H7 (cell line): ENCODE measurements around the gene NUP214. TPM values are rescaled to one million over a fixed set of nuclear protein-coding genes. Genes with fewer than 3 reads are reported as not detected.
"Not testable (repeated sequence)": the region's sequence is repeated elsewhere in the genome, so short reads cannot be mapped to it uniquely, and the experiment has no call there.

Experiments used
- DNase-seq: peaks from one replicate; pipeline ENCODE4 v3.0.0; 2012
- H3K27me3 ChIP-seq: 2 replicates; pipeline ENCODE4 v1.6.0; 2011; ENCODE audit warnings: mild to moderate bottlenecking, low read length; ENCODE audit not compliant: control insufficient read depth, insufficient read depth
- H3K36me3 ChIP-seq: replicated peaks from 2 replicates; pipeline ENCODE4 v1.5.1; 2011; ENCODE audit warnings: low read length; ENCODE audit not compliant: control insufficient read depth, insufficient read depth
- H3K4me3 ChIP-seq: 2 replicates; pipeline ENCODE4 v1.5.1; 2011; ENCODE audit warnings: low read depth, mild to moderate bottlenecking, control low read depth, low read length, moderate library complexity; ENCODE audit not compliant: insufficient read depth
- total RNA-seq: library from RNA; depleted of rRNA; stranded (reverse); fragments of >200 nt; shearing (Covaris generic); gene quantifications from 2 replicates; pipeline ENCODE4 v1.2.3, GENCODE V29; 2014

The NUP214 gene
- total RNA-seq, 1 experiment from 2014 or later = 26.5 TPM

- Histone ChIP-seq H3K36me3 (peaks cover 36% of the 10 kb centered on the region), H3K4me3 (no peak overlapping the region), H3K27me3 (no peaks in the 10 kb centered on the region)
- no peak for DNase-seq
Observed at GRCh38 chr9:131148966-131149687, 23.7 kb downstream of the NUP214 start.

DNA sequence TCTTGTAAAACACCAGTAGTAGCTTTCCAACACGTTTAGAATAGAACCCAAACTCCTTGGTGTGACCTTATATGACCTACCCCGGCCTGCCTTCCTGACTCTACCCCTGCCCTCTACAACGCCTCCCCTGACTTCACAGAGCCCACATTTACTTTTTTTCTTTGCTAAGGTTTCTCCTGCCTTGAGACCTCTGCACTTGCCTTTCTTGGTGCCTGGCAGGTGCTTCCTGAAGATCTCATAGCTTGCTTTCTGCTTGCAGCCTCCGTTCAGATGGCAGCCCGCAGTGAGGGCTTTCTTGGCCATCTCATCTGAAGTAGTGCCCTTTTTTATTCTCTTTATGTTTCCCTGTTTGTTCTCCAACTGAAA lies 24.3 kb downstream of the NUP214 start:
- Histone ChIP-seq H3K27me3 (no peaks in the 10 kb centered on the region), H3K4me3 (no peak overlapping the region), H3K36me3 (peaks cover 32% of the 10 kb centered on the region)
- DNase-seq = no peak

- no peak for DNase-seq
- H3K27me3 ChIP-seq = no peaks in the 10 kb centered on the region
- no peak overlapping the region for H3K4me3 ChIP-seq
- H3K36me3 ChIP-seq = peaks cover 16% of the 10 kb centered on the region
Observed at GRCh38 chr9:131153595-131153994, 28.2 kb downstream of the NUP214 start.

DNA sequence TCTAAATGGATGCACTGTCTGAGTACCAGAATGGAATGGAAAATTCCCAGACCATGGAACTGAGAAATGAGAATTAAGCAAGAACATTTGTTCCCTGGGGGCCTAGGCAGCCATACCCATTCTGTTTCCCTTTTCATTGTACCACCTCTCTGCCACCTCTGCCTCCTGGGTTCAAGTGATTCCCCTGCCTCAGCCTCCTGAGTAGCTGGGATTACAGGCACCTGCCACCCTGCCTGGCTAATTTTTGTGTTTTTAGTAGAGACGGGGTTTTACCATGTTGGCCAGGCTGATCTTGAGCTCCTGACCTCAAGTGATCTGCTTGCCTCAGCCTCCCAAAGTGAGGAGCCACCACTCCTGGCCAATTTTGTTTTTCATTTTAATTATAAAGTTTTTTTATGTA lies 33.3 kb downstream of the NUP214 start:
- not testable (repeated sequence) for H3K36me3 ChIP-seq, H3K4me3 ChIP-seq, DNase-seq, H3K27me3 ChIP-seq

DNA sequence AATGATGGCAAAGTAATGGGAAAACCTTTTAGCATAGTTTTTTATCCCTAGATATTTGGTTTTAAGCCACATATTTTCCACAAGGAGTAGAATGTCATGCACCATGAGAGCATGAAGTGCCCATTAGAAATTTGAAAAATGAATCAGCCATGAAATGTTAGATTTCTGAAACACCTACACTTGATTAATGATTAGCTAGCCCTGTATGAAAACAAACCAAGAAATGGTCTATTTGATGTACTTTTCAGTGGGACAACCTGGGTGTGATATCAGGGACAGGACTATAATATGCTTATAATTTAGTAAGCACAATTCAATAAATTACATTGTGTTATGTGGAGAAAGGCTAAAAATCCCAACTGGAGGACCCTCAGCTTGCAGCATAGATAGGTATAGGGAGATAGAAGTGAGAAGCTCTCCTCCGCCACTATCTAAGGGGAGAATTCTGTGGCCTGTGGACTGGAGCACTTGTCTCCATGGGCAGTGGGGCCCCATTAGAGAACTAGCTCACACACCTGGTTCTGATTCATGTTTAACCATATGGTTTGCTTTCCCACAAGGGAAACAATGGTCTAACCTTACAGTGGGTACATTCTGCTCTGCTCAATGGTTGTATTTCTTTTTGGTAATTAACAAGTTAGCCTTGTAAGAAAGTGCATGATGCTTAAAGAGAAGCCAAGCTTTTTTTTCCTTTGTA lies 35.2 kb downstream of the NUP214 start:
- no peak overlapping the region for H3K4me3 ChIP-seq
- peaks cover 14% of the 10 kb centered on the region for H3K36me3 ChIP-seq
- H3K27me3 ChIP-seq = no peaks in the 10 kb centered on the region
- DNase-seq = no peak

DNA sequence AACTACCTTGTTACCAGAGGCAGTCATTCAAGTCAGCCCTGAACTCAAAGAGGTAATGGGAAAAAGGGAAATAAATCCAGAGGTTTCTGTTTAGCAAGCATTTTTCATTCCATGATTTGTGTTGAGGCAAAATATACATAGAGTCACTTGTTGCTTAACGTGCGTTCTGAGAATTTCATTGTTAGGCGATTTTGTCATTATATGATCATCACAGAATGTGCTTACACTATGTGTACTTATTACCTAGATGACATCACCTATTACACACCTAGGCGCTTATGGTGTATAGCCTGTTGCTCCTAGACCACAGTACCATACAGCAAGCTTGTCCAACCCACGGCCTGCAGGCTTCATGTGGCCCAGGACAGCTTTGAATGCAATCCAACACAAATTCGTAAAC lies 36.2 kb downstream of the NUP214 start:
- no peak for DNase-seq
- no peak overlapping the region for H3K4me3 ChIP-seq
- H3K27me3 ChIP-seq = no peaks in the 10 kb centered on the region
- H3K36me3 ChIP-seq = peaks cover 14% of the 10 kb centered on the region

DNA sequence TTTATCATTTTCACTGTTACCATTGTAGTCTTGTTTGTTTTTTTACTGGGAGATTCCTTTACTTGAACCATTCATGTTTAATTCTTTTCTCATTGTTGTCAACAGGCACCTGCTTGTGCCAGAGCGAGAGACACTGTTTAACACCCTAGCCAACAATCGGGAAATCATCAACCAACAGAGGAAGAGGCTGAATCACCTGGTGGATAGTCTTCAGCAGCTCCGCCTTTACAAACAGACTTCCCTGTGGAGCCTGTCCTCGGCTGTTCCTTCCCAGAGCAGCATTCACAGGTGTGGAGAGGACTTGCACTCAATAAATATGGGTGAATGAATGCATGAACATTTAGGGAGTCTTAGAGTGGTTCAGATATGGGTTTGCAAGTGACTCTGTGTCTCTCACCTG lies 37.5 kb downstream of the NUP214 start:
- H3K27me3 ChIP-seq = no peaks in the 10 kb centered on the region
- no peak overlapping the region for H3K4me3 ChIP-seq
- DNase-seq = no peak
- peaks cover 14% of the 10 kb centered on the region for H3K36me3 ChIP-seq

DNA sequence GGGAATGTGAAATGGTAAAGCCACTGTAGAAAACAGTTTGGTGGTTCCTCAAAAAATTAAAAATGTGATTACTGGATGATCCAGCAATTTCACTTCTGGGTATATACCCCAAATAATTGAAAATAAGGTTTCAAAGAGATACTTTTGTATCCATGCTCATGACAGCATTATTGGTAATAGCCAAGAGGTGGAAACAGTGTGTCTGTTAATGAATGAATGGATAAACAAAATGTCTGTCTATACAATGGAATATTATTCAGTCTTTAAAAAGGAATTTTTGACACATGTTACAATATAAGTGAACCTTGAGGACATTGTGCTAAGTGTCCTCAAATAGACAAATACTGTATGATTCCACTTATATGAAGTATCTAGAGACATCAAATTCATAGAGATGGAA lies 40.1 kb downstream of the NUP214 start:
- Histone ChIP-seq H3K27me3 (no peaks in the 10 kb centered on the region), H3K4me3 (no peak overlapping the region), H3K36me3 (peaks cover 12% of the 10 kb centered on the region)
- DNase-seq = no peak

DNA sequence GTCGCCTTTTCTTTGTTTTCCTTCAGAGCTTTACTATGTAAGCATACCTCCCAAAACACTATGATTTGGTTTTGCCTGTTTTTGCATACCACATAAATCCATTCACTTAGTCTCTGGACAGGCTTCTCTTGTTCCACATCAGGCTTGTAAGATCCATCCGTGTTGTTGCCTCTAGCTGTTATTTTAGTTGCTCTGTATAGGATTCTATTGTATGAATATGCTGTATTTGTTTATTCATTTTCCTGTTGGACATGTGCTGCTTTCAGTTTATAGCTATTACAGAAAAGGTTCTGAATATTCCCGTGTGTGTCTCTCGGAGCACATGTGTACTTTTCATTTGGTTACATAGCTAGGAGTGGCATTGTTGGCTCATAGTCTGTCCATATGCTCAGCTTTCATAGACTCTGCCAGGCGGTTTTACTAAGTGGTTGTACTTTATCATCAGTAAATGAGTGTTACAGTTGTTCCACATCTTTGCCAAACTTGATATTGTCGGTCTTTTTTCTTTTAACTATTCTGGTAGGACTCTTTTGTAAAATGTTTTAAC lies 41.8 kb downstream of the NUP214 start:
- Histone ChIP-seq H3K36me3 (peaks cover 11% of the 10 kb centered on the region), H3K27me3 (no peaks in the 10 kb centered on the region), H3K4me3 (no peak overlapping the region)
- DNase-seq = no peak

GRCh38 chr9:131167936-131168335 lies 42.5 kb downstream of the NUP214 start:
- Histone ChIP-seq H3K4me3 (no peak overlapping the region), H3K27me3 (no peaks in the 10 kb centered on the region), H3K36me3 (peaks cover 10% of the 10 kb centered on the region)
- no peak for DNase-seq

- no peak overlapping the region for H3K4me3 ChIP-seq
- no peak for DNase-seq
- peaks cover 3% of the 10 kb centered on the region for H3K36me3 ChIP-seq
- H3K27me3 ChIP-seq = no peaks in the 10 kb centered on the region
Observed at GRCh38 chr9:131169563-131170240, 44.3 kb downstream of the NUP214 start.

DNA sequence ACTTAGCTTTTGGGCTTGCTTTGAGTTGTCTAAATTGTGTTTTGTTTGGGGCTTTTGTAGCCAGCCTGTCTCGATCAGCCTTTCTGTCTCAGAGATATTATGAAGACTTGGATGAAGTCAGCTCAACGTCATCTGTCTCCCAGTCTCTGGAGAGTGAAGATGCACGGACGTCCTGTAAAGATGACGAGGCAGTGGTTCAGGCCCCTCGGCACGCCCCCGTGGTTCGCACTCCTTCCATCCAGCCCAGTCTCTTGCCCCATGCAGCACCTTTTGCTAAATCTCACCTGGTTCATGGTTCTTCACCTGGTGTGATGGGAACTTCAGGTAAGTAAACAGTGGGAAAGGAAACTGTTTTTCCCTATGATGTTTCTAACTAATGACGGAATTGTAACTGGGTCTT lies 48.6 kb downstream of the NUP214 start:
- Histone ChIP-seq H3K4me3 (no peak overlapping the region), H3K36me3 (peaks cover 12% of the 10 kb centered on the region), H3K27me3 (no peaks in the 10 kb centered on the region)
- no peak for DNase-seq

DNA sequence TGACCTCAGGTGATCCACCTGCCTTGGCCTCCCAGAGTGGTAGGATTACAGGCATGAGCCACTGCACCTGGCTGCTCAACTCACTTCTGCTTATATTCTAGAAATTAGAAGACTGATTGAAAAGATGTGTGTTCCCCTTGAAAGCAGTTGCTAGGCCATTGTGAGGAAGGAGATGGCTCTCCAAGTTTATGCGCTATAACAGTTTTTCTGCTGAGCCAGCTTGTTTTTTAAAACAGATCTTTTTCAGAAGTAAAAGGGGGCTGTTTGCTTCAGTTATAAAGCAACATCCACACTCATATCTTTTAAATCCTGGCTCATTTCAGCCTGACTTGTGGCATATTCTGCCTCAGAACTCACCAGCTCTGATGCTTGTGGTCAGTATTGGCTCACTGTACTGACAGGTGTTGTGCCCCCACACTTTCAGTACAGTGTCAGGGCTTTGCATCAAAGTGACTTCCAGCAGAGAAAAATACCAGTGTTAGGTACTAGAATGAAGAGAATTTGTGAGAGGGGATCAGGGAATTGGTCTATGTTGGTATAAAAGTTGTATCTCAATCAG lies 49.4 kb downstream of the NUP214 start:
- peaks cover 15% of the 10 kb centered on the region for H3K36me3 ChIP-seq
- no peak for DNase-seq
- H3K27me3 ChIP-seq = no peaks in the 10 kb centered on the region
- no peak overlapping the region for H3K4me3 ChIP-seq

- peaks cover 18% of the 10 kb centered on the region for H3K36me3 ChIP-seq
Observed at GRCh38 chr9:131177898-131178297, 52.5 kb downstream of the NUP214 start.

More at GRCh38 chr9:131177898-131178297, 52.5 kb downstream of the NUP214 start:
- Histone ChIP-seq H3K4me3 (no peak overlapping the region), H3K27me3 (no peaks in the 10 kb centered on the region)
- no peak for DNase-seq
